ENCODE measurements around the gene TMEM255B.

Gene TMEM255B

DNA sequence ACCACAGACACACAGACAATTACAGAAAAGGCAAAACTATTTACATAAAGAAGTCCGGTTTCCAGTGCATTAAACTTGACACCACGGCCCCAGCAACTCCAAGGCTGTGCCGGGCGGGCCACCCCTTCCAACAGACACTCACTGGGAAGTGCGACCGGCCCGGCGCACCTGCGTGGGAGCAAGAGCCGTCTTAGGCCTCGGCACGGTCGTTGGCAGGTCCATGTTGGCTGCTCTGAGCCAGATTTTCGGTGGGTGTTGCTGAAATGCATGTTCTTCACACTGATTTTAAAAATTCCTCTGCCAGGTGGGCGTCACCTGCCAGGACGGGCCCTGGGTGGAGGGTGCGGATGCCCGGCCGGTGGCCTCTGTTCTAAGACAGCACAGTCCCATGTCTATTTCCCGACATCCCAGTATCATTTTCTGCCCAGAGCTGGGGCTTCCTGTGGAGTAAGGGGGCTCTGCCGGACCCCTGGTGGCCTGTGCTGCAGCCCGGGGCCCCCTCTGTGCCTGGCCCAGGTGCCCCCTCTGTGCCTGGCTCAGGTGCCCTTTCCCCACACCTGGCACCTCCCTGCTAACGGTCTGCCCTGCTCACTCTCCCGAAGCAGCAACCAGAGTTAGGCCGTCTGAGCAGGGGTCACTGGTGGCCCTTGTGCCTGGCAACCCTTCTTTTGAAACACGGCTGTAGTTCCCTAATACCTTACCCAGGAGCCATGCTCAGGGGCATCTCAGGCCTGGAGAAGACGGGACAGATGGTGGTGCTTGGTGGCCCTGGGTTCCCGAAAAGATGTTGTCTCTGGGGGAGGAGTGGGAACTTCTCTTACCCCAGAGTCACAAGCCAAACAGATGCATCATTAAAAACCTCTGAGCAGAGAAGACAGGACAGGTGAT lies 9.2 kb downstream of the TMEM255B start:
- in situ Hi-C loops (cut with MboI; ENCODE audit: low pct_unique_long_range_greater_than_20kb, low sequenced_read_pairs, unreplicated experiment) = no loop called here
- TF ChIP-seq CTCF (IDR thresholded peaks at IDR 0.05; ENCODE audit: extremely low read depth, insufficient read depth, missing control alignments) = no peak
- DNase-seq (ENCODE audit: low spot score) = no peak

DNA sequence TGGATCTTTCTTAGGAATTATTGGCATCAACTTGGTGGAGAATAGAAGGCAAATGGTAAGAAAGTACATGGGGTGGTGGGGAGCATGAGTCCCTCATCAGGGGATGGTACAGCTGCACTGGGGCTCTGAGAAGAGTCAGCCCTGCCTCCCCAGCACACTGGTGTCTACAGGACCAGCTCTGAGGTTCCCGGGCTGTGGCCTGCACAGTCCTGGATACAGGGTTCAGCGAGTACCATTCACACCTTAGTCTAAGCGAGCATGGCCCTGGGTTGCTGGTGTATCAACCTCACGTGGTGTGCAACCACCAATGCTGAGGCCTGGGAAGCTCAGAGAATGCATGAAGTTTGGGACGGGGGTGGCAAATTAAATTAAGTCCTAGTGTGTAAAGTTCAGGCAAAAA lies 10.1 kb downstream of the TMEM255B start:
- in situ Hi-C loops (cut with MboI; ENCODE audit: low pct_unique_long_range_greater_than_20kb, low sequenced_read_pairs, unreplicated experiment) = no loop called here
- no peak for DNase-seq (ENCODE audit: low spot score)
- TF ChIP-seq CTCF (IDR thresholded peaks at IDR 0.05; ENCODE audit: extremely low read depth, insufficient read depth, missing control alignments) = no peak

GRCh38 chr13:113769881-113770280 lies 10.9 kb downstream of the TMEM255B start:
- DNase-seq (ENCODE audit: low spot score) = no peak
- in situ Hi-C loops (cut with MboI; ENCODE audit: low pct_unique_long_range_greater_than_20kb, low sequenced_read_pairs, unreplicated experiment) = no loop called here
- no peak for TF ChIP-seq CTCF (IDR thresholded peaks at IDR 0.05; ENCODE audit: extremely low read depth, insufficient read depth, missing control alignments)

DNA sequence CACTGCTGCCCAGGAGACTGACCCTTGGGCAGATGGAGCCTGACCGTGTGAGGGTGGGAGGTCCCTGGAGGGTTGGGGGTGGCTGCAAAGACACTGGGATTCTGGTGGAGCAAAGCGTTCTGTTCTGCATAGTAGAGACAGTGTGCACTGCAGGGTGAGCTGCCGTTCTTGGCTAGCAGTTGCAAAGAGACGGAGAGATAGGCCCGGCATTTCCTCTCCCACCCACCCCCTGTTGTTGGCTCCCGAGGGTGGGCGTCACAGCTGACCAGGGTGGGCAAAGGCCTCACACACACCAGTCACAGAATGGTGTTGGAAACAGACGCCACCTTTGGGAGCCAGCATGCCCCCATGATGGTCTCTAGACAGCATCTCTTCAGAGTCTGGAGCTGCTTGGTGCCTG lies 11.4 kb downstream of the TMEM255B start:
- no peak for DNase-seq (ENCODE audit: low spot score)
- in situ Hi-C loops (cut with MboI; ENCODE audit: low pct_unique_long_range_greater_than_20kb, low sequenced_read_pairs, unreplicated experiment) = no loop called here
- no peak for TF ChIP-seq CTCF (IDR thresholded peaks at IDR 0.05; ENCODE audit: extremely low read depth, insufficient read depth, missing control alignments)

- in situ Hi-C loops (cut with MboI; ENCODE audit: low pct_unique_long_range_greater_than_20kb, low sequenced_read_pairs, unreplicated experiment) = no loop called here
- no peak for DNase-seq (ENCODE audit: low spot score)
- no peak for TF ChIP-seq CTCF (IDR thresholded peaks at IDR 0.05; ENCODE audit: extremely low read depth, insufficient read depth, missing control alignments)
Measured at GRCh38 chr13:113770937-113771336, 11.9 kb downstream of the TMEM255B start.

DNA sequence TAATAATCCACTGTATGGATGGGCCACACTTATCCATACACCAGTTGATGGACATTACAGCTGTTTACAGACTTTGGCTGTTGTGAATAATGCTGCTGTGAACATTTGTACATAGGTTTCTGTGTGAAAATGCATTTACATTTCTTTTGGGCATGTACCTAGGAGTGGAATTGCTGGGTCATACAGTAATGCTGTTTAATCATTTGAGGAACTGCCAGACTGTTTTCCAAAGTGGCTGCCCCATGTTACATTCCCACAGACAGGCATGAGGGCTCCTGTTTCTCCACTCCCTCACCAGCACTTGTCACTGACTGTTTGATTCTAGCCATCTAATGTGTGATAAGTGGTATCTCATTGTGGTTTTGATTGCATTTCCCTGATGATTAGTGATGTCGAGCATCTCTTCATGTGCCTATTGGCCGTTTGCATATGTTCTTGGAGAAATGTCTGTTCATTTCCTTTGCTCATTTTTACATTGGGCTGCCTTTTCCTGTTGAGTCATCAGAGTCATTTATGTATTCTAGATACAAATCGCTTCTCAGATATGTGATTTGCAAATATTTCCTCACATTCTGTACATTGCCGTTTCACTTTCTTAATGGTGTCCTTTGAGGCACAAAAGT lies 12.8 kb downstream of the TMEM255B start:
- no peak for TF ChIP-seq CTCF (IDR thresholded peaks at IDR 0.05; ENCODE audit: extremely low read depth, insufficient read depth, missing control alignments)
- no peak for DNase-seq (ENCODE audit: low spot score)
- in situ Hi-C loops (cut with MboI; ENCODE audit: low pct_unique_long_range_greater_than_20kb, low sequenced_read_pairs, unreplicated experiment) = no loop called here

All from GM13977 (cell line).